ENCODE results near the gene BTF3L4. TPM values are rescaled to one million over a fixed set of nuclear protein-coding genes. Genes with fewer than 3 reads are reported as not detected.

Gene BTF3L4
- total RNA-seq, 3 donors from 2014 or later (not counting 1 experiment from before 2014, with no cell fraction given): 24.2 to 25.3 (median 25.2) TPM

- Mint-ChIP-seq H3K27me3 (ENCODE audit: low read depth in 2 of 2) (no peaks in the 10 kb centered on the region), H3K4me3 (peak overlapping the region; percentile 92), H3K36me3 (no peaks in the 10 kb centered on the region), H3K27ac (peak overlapping the region; percentile 92 to 95), H3K9me3 (no peaks in the 10 kb centered on the region), H3K4me1 (peaks cover 56 to 57% of the 10 kb centered on the region in 2 donors)
- 0% methylated on average over 4 of the region's 4 CpGs for WGBS (ENCODE audit: insufficient coverage)
- peak overlapping the region; percentile 85 for H3K27ac ChIP-seq (ENCODE audit: low read length)
- TF ChIP-seq CTCF (IDR thresholded peaks at IDR 0.05): no peak
- H3K4me3 ChIP-seq (ENCODE audit: low read length): peak overlapping the region; percentile 93
- no peaks in the 10 kb centered on the region for H3K27me3 ChIP-seq (ENCODE audit: control insufficient read depth, insufficient read depth, low read length)
- ATAC-seq: peak in 2 of 3 donors; percentile 49 to 55
- H3K4me1 ChIP-seq (ENCODE audit: control insufficient read depth, insufficient read depth, low read length): peaks cover 12% of the 10 kb centered on the region
- no peaks in the 10 kb centered on the region for H3K9me3 ChIP-seq (ENCODE audit: control insufficient read depth, insufficient read depth, low read length)
- intact Hi-C loops (cut with micrococcal nuclease): loop anchor here (1.0 kb wide), 1 partner anchor 24 kb away; the partner anchor contains the start of gene KTI12
- DNase-seq: no peak
- peaks cover 13% of the 10 kb centered on the region for H3K36me3 ChIP-seq (ENCODE audit: control insufficient read depth, insufficient read depth, low read length)
Observed at GRCh38 chr1:52056937-52057231, 789 bp downstream of the BTF3L4 start.

- Mint-ChIP-seq H3K36me3 (no peaks in the 10 kb centered on the region), H3K4me3 (peak overlapping the region; percentile 92), H3K27me3 (ENCODE audit: low read depth in 2 of 2) (no peaks in the 10 kb centered on the region), H3K4me1 (peaks cover 53 to 54% of the 10 kb centered on the region in 2 donors), H3K9me3 (no peaks in the 10 kb centered on the region), H3K27ac (peak overlapping the region; percentile 92 to 95)
- H3K27me3 ChIP-seq (ENCODE audit: control insufficient read depth, insufficient read depth, low read length): no peaks in the 10 kb centered on the region
- WGBS (ENCODE audit: insufficient coverage): 25% methylated on average over 1 of the region's 1 CpG
- H3K4me3 ChIP-seq (ENCODE audit: low read length): peak overlapping the region; percentile 93
- TF ChIP-seq CTCF (IDR thresholded peaks at IDR 0.05): no peak
- peak overlapping the region; percentile 85 for H3K27ac ChIP-seq (ENCODE audit: low read length)
- peaks cover 14% of the 10 kb centered on the region for H3K36me3 ChIP-seq (ENCODE audit: control insufficient read depth, insufficient read depth, low read length)
- no peak for ATAC-seq
- intact Hi-C loops (cut with micrococcal nuclease): no loop called here
- H3K4me1 ChIP-seq (ENCODE audit: control insufficient read depth, insufficient read depth, low read length): peaks cover 12% of the 10 kb centered on the region
- no peaks in the 10 kb centered on the region for H3K9me3 ChIP-seq (ENCODE audit: control insufficient read depth, insufficient read depth, low read length)
- peak in 1 of 2 donors; percentile 5 for DNase-seq
Observed at GRCh38 chr1:52057255-52057654, 1.2 kb downstream of the BTF3L4 start.

- ATAC-seq (no peak), DNase-seq (no peak)
- H3K4me3 Mint-ChIP-seq: peak overlapping the region; percentile 92
- Histone ChIP-seq H3K27ac (ENCODE audit: low read length) (no peak overlapping the region), H3K4me3 (ENCODE audit: low read length) (no peak overlapping the region), H3K27me3 (ENCODE audit: control insufficient read depth, insufficient read depth, low read length) (no peaks in the 10 kb centered on the region), H3K4me1 (ENCODE audit: control insufficient read depth, insufficient read depth, low read length) (peaks cover 12% of the 10 kb centered on the region), H3K36me3 (ENCODE audit: control insufficient read depth, insufficient read depth, low read length) (peaks cover 18% of the 10 kb centered on the region), H3K9me3 (ENCODE audit: control insufficient read depth, insufficient read depth, low read length) (no peaks in the 10 kb centered on the region)
- intact Hi-C loops (cut with micrococcal nuclease): no loop called here
- H3K27ac Mint-ChIP-seq: peak overlapping the region; percentile 92 to 95
- WGBS (ENCODE audit: insufficient coverage): 60% methylated on average over 1 of the region's 1 CpG
- no peaks in the 10 kb centered on the region for H3K36me3 Mint-ChIP-seq
- peaks cover 50% of the 10 kb centered on the region in 2 donors for H3K4me1 Mint-ChIP-seq
- H3K9me3 Mint-ChIP-seq: no peaks in the 10 kb centered on the region
- H3K27me3 Mint-ChIP-seq (ENCODE audit: low read depth in 2 of 2): no peaks in the 10 kb centered on the region
- TF ChIP-seq CTCF (IDR thresholded peaks at IDR 0.05): no peak
Observed at GRCh38 chr1:52057876-52058415, 1.9 kb downstream of the BTF3L4 start.

DNA sequence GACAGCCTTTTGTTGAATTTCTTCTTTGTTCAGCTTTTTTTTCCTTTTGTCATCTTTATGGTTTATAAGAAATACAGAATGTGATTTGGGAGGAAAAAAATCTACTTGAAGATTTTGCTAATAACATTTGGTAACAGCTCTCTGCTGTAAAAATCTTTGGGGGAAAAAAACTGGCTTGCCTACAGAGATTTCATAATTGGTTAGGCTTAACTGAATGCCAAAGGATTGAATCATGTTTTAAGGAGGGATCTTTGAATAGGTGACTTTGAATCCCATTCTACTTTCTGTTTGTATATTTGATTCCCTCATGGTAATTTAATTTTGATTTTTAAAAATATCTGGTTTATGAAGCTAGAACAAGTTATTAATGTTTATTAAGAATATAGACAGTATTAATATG is 3.2 kb downstream of the BTF3L4 start:
- Mint-ChIP-seq H3K27ac (no peak overlapping the region), H3K4me1 (peaks cover 41 to 48% of the 10 kb centered on the region in 2 donors), H3K27me3 (ENCODE audit: low read depth in 2 of 2) (no peaks in the 10 kb centered on the region), H3K9me3 (no peaks in the 10 kb centered on the region), H3K4me3 (no peak overlapping the region), H3K36me3 (no peaks in the 10 kb centered on the region)
- no peak for TF ChIP-seq CTCF (IDR thresholded peaks at IDR 0.05)
- H3K4me3 ChIP-seq (ENCODE audit: low read length): no peak overlapping the region
- no peak for DNase-seq
- H3K4me1 ChIP-seq (ENCODE audit: control insufficient read depth, insufficient read depth, low read length): peaks cover 9% of the 10 kb centered on the region
- no peaks in the 10 kb centered on the region for H3K27me3 ChIP-seq (ENCODE audit: control insufficient read depth, insufficient read depth, low read length)
- ATAC-seq: no peak
- intact Hi-C loops (cut with micrococcal nuclease): no loop called here
- H3K9me3 ChIP-seq (ENCODE audit: control insufficient read depth, insufficient read depth, low read length): no peaks in the 10 kb centered on the region
- peaks cover 24% of the 10 kb centered on the region for H3K36me3 ChIP-seq (ENCODE audit: control insufficient read depth, insufficient read depth, low read length)
- no peak overlapping the region for H3K27ac ChIP-seq (ENCODE audit: low read length)

All from natural killer cell (primary cell).